Osteoblast (primary cell): ENCODE results near the gene HEATR9. TPM values are rescaled to one million over a fixed set of nuclear protein-coding genes. Genes with fewer than 3 reads are reported as not detected.

Source experiments
- DNase-seq: peaks from one replicate; pipeline ENCODE4 v3.0.0; 2011; ENCODE audit warnings: low spot score, mixed read lengths; ENCODE audit not compliant: insufficient read length; ENCODE audit errors: missing footprints
- H2AFZ ChIP-seq: 2 replicates; pipeline ENCODE4 v1.6.0; 2011; ENCODE audit warnings: mild to moderate bottlenecking, low read length
- H3K27ac ChIP-seq: 2 replicates; pipeline ENCODE4 v1.5.1; 2011; ENCODE audit warnings: mild to moderate bottlenecking, low read depth, low read length, moderate library complexity
- H3K27me3 ChIP-seq: 2 replicates; pipeline ENCODE4 v1.6.0; 2012; ENCODE audit warnings: mild to moderate bottlenecking, control low read depth, inconsistent platforms, low read length, moderate library complexity; ENCODE audit not compliant: insufficient read depth
- H3K36me3 ChIP-seq: 2 replicates; pipeline ENCODE4 v1.5.1; 2011; ENCODE audit warnings: mild to moderate bottlenecking, low read length, control low read depth, moderate library complexity; ENCODE audit not compliant: insufficient read depth
- H3K4me1 ChIP-seq: 2 replicates; pipeline ENCODE4 v1.5.1; 2011; ENCODE audit warnings: mild to moderate bottlenecking, low read length, control low read depth, moderate library complexity; ENCODE audit not compliant: insufficient read depth
- H3K4me2 ChIP-seq: 2 replicates; pipeline ENCODE4 v1.6.0; 2011; ENCODE audit warnings: mild to moderate bottlenecking, low read length; ENCODE audit not compliant: insufficient read depth
- H3K4me3 ChIP-seq: fragments of 200-600 bp; sonication (generic); 3 replicates; pipeline ENCODE4 v1.5.1; 2012; ENCODE audit warnings: mild to moderate bottlenecking, low read length, inconsistent platforms; ENCODE audit not compliant: insufficient read depth
- H3K79me2 ChIP-seq: 2 replicates; pipeline ENCODE4 v1.6.0; 2012; ENCODE audit warnings: mild to moderate bottlenecking, low read length, control low read depth, inconsistent platforms; ENCODE audit not compliant: insufficient read depth
- H3K9me3 ChIP-seq: 2 replicates; pipeline ENCODE4 v1.5.1; 2011; ENCODE audit warnings: low read depth, low read length, control low read depth
- H4K20me1 ChIP-seq: 2 replicates; pipeline ENCODE4 v1.6.0; 2012; ENCODE audit warnings: mild to moderate bottlenecking, low read length, control low read depth; ENCODE audit not compliant: insufficient read depth
- CTCF ChIP-seq: IDR thresholded peaks from 2 replicates; pipeline ENCODE4 v1.5.1; 2011; ENCODE audit warnings: mild to moderate bottlenecking, low read depth, low read length, moderate library complexity; ENCODE audit errors: extremely low read depth
- total RNA-seq: library from RNA; depleted of rRNA; stranded (reverse); fragments of >200 nt; gene quantifications from 2 replicates; pipeline ENCODE4 v1.2.3, GENCODE V29; 2012

The HEATR9 gene
- total RNA-seq, 1 donor, result not detected

DNA sequence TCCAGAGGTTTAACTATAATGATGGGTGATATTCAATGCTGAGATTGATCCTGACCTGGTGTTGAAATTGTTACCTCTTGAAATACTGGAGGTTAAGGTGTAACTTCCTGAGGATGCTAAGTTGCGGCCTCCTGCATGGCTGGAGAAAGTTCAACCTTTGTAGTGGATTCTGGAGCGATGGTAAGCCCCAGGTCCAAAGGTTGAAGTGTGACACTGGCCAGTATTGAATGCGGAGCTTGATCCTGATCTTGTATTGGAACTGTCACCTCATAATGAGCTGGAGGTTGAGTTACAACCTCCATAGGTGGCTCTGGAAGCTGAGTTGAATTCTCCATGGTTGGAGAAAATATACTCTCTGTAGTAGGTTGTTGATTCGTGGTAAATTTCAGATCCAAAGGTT, 44.9 kb upstream of the HEATR9 start:
- Histone ChIP-seq H3K36me3 (no peaks in the 10 kb centered on the region), H3K79me2 (no peaks in the 10 kb centered on the region), H3K27ac (no peak overlapping the region), H2AFZ (no peak overlapping the region), H3K27me3 (peaks cover 15% of the 10 kb centered on the region), H4K20me1 (no peaks in the 10 kb centered on the region), H3K9me3 (no peaks in the 10 kb centered on the region), H3K4me2 (no peak overlapping the region), H3K4me3 (no peak overlapping the region), H3K4me1 (no peaks in the 10 kb centered on the region)
- no peak for DNase-seq
- TF ChIP-seq CTCF, result no peak

DNA sequence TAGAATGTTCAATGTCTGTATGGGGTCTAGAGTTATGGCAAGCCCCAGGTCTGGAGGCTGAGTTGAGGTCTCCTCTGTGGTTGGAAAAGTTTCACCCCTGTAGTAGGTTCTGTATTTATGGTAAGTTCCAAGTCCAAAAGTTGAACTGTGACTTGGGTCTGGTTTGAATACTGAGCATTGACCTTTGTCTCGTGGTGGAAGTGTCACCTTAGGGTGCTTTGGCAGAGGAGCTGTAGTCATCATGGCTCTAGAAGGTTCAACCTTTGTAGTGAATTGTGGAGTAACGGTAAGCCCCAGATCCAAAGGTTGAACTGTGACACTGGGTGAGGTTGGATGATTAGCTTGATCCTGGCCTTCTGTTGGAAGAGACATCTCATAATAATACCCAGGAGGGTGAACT, 44.3 kb upstream of the HEATR9 start:
- Histone ChIP-seq H4K20me1 (no peaks in the 10 kb centered on the region), H3K4me3 (no peak overlapping the region), H3K4me2 (no peak overlapping the region), H3K27me3 (peaks cover 15% of the 10 kb centered on the region), H3K9me3 (no peaks in the 10 kb centered on the region), H3K27ac (no peak overlapping the region), H3K4me1 (no peaks in the 10 kb centered on the region), H2AFZ (no peak overlapping the region), H3K36me3 (no peaks in the 10 kb centered on the region), H3K79me2 (no peaks in the 10 kb centered on the region)
- no peak for DNase-seq
- TF ChIP-seq CTCF, result no peak

DNA sequence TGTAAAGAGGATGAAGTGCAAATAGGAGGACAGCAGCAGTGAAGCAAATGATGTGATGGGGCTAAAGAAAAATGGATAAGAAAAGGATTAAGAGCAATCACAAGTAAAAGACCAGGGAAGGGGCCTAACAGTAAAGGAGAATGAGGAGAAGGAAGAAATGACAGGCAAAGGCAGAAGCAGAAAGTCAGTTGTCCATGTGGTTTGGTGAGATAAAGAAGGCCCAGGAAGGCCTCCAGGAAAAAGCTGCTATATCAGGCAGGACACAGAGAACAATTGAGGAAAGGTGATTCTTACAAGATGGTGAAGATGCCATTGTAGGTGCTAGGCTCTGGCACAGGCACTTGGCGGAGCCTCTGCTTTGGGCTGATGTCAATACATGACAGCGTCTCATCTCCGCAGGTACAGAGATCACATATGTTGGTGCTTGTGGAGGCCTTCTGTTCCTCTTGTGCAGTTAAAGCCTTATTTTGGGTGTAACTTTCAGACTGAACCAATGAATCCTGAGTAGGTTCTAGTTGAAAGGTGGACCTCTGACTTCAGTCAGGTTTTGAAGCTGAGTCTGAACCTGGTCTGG, 43.7 kb upstream of the HEATR9 start:
- H3K27ac ChIP-seq, result no peak overlapping the region
- H4K20me1 ChIP-seq, result no peaks in the 10 kb centered on the region
- no peak overlapping the region for H3K4me3 ChIP-seq
- no peaks in the 10 kb centered on the region for H3K9me3 ChIP-seq
- no peaks in the 10 kb centered on the region for H3K79me2 ChIP-seq
- no peak for DNase-seq
- no peak overlapping the region for H3K4me2 ChIP-seq
- H3K4me1 ChIP-seq, result no peaks in the 10 kb centered on the region
- H3K36me3 ChIP-seq, result no peaks in the 10 kb centered on the region
- no peak overlapping the region for H2AFZ ChIP-seq
- TF ChIP-seq CTCF, result no peak
- peaks cover 15% of the 10 kb centered on the region for H3K27me3 ChIP-seq

- H2AFZ ChIP-seq, result no peak overlapping the region
- H3K27me3 ChIP-seq, result peaks cover 12% of the 10 kb centered on the region
- no peak for DNase-seq
- no peaks in the 10 kb centered on the region for H3K9me3 ChIP-seq
- H3K79me2 ChIP-seq, result no peaks in the 10 kb centered on the region
- TF ChIP-seq CTCF, result no peak
- H3K27ac ChIP-seq, result no peak overlapping the region
- no peak overlapping the region for H3K4me2 ChIP-seq
- H3K4me1 ChIP-seq, result peaks cover 3% of the 10 kb centered on the region
- no peaks in the 10 kb centered on the region for H4K20me1 ChIP-seq
- H3K4me3 ChIP-seq, result no peak overlapping the region
- H3K36me3 ChIP-seq, result no peaks in the 10 kb centered on the region
Observed at GRCh38 chr17:35909408-35909807, 40.7 kb upstream of the HEATR9 start.
